Thyroid gland (tissue), 4 donors: ENCODE measurements around the gene DMD.

Source experiments
- POLR2A ChIP-seq, 2 donors: fragments of 450-650 bp; IDR thresholded peaks; one replicate each; pipeline ENCODE4 v1.6.1; 2017; ENCODE audit warnings: antibody characterized with exemption in 2 of 2, mild to moderate bottlenecking in 2 of 2, moderate library complexity in 1 of 2
- TF ChIP-seq, protein P1 (sequence below), 6 experiments: fragments of 200-600 bp in 3 of 6; fragments of 450-650 bp in 3 of 6; sonication (generic) in 3 of 6; IDR thresholded peaks; one replicate each; pipeline ENCODE4 v1.5.1; 2016 to 2019; ENCODE audit warnings: antibody characterized with exemption in 6 of 6, mild to moderate bottlenecking in 2 of 6, inconsistent platforms in 1 of 6, moderate library complexity in 1 of 6

DNA sequence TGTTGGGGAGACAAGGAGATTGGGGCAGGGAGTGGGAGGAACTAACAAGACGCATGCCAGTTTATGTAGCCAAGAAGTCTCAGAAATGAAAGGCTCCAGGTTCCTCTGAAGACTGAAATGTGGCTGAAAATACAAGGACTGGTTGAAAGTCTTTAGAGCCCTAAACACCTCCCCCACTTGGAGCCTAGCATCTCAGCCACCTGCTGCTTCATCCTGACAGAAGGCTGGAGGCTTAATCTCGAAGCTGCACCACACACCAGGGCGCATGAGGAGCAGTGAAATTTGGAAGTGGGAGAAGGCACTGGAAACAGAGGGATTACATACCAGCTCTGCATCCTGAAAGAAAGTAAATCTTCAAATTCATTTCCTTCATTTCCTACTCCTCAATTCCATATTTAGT lies 1978.8 kb downstream of the DMD start:
- TF ChIP-seq, protein P1, sequence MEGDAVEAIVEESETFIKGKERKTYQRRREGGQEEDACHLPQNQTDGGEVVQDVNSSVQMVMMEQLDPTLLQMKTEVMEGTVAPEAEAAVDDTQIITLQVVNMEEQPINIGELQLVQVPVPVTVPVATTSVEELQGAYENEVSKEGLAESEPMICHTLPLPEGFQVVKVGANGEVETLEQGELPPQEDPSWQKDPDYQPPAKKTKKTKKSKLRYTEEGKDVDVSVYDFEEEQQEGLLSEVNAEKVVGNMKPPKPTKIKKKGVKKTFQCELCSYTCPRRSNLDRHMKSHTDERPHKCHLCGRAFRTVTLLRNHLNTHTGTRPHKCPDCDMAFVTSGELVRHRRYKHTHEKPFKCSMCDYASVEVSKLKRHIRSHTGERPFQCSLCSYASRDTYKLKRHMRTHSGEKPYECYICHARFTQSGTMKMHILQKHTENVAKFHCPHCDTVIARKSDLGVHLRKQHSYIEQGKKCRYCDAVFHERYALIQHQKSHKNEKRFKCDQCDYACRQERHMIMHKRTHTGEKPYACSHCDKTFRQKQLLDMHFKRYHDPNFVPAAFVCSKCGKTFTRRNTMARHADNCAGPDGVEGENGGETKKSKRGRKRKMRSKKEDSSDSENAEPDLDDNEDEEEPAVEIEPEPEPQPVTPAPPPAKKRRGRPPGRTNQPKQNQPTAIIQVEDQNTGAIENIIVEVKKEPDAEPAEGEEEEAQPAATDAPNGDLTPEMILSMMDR (IDR thresholded peaks at IDR 0.05): no peak
- TF ChIP-seq POLR2A (IDR thresholded peaks at IDR 0.05): no peak
